ENCODE results near the gene ASB1. TPM values are rescaled to one million over a fixed set of nuclear protein-coding genes. Genes with fewer than 3 reads are reported as not detected.

ASB1 gene
- polyA plus RNA-seq, 1 donor (not counting 4 experiments of a cell fraction or from before 2014, with no cell fraction given), result 13.0 TPM

DNA sequence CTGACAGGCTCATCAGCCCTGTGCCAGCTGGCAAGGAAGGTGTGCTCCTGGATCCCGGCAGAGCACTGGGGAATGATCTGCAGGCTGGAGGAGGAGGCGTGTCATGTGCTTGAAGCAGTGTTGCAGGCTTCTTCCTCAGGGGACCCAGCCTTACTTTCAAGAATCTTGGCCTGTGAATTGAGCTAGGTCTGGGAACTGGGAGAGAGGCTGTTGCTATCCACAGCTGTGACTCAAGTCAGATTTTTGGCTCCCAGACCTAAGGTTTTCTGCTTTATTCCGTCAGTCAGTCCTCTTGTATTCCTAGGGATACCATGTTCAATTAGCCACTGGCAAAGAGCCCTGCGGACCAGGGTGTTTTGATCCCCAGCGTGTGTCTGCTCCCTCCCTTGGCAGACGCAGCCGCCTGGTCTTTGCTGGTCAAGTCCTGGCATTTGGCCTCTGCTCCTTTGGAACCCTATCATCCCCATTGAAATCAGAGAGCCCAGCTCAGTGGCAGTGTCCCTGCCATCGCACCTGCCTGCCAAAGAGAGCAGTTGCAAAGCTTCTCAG is 32.4 kb downstream of the ASB1 start:
- peaks cover 17% of the 10 kb centered on the region for H3K27me3 ChIP-seq (ENCODE audit: control insufficient read depth, extremely low read depth, insufficient read depth, low read length)
- no peak overlapping the region for H2AFZ ChIP-seq (ENCODE audit: control insufficient read depth, low read length)
- FAIRE-seq (no peak), DNase-seq (ENCODE audit: low read depth, low spot score) (no peak)
- no peaks in the 10 kb centered on the region for H3K9me1 ChIP-seq (ENCODE audit: control insufficient read depth, extremely low read depth, insufficient read depth, low read length)
- no peaks in the 10 kb centered on the region for H4K20me1 ChIP-seq (ENCODE audit: control insufficient read depth, extremely low read depth, insufficient read depth, low read length)
- H3K4me1 ChIP-seq (ENCODE audit: control insufficient read depth, extremely low read depth, insufficient read depth, low read length), result no peaks in the 10 kb centered on the region
- no peaks in the 10 kb centered on the region for H3K79me2 ChIP-seq (ENCODE audit: control insufficient read depth, insufficient read depth, low read length)
- TF ChIP-seq EZH2 (IDR thresholded peaks at IDR 0.05; ENCODE audit: low read length), result no peak
- TF ChIP-seq, protein P1, sequence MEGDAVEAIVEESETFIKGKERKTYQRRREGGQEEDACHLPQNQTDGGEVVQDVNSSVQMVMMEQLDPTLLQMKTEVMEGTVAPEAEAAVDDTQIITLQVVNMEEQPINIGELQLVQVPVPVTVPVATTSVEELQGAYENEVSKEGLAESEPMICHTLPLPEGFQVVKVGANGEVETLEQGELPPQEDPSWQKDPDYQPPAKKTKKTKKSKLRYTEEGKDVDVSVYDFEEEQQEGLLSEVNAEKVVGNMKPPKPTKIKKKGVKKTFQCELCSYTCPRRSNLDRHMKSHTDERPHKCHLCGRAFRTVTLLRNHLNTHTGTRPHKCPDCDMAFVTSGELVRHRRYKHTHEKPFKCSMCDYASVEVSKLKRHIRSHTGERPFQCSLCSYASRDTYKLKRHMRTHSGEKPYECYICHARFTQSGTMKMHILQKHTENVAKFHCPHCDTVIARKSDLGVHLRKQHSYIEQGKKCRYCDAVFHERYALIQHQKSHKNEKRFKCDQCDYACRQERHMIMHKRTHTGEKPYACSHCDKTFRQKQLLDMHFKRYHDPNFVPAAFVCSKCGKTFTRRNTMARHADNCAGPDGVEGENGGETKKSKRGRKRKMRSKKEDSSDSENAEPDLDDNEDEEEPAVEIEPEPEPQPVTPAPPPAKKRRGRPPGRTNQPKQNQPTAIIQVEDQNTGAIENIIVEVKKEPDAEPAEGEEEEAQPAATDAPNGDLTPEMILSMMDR (optimal IDR thresholded peaks at IDR 0.05 in 1 of 3, IDR thresholded peaks at IDR 0.05 in 1 of 3, conservative IDR thresholded peaks at IDR 0.05 in 1 of 3; ENCODE audit: extremely low read depth in 1 of 3, insufficient read depth in 2 of 3, low read length in 3 of 3), result no peak
- H3K9me3 ChIP-seq (ENCODE audit: control insufficient read depth, low read depth, low read length), result no peaks in the 10 kb centered on the region
- H3K27ac ChIP-seq (ENCODE audit: control insufficient read depth, insufficient read depth, low read length), result no peak overlapping the region
- H3K4me3 ChIP-seq (ENCODE audit: control insufficient read depth in 2 of 3, extremely low read depth in 1 of 3, insufficient read depth in 2 of 3, low read depth in 1 of 3, low read length in 3 of 3), result no peak overlapping the region
- no peak overlapping the region for H3K9ac ChIP-seq (ENCODE audit: control insufficient read depth, extremely low read depth, insufficient read depth, low read length)
- H3K36me3 ChIP-seq (ENCODE audit: control insufficient read depth in 2 of 2, extremely low read depth in 1 of 2, insufficient read depth in 2 of 2, low read length in 2 of 2), result no peaks in the 10 kb centered on the region
- no peak overlapping the region for H3K4me2 ChIP-seq (ENCODE audit: control insufficient read depth, extremely low read depth, insufficient read depth, low read depth, low read length)
- dilution Hi-C loops (cut with MboI; ENCODE audit: extremely low pct_ligation_motif_present, low sequenced_read_pairs), result no loop called here

DNA sequence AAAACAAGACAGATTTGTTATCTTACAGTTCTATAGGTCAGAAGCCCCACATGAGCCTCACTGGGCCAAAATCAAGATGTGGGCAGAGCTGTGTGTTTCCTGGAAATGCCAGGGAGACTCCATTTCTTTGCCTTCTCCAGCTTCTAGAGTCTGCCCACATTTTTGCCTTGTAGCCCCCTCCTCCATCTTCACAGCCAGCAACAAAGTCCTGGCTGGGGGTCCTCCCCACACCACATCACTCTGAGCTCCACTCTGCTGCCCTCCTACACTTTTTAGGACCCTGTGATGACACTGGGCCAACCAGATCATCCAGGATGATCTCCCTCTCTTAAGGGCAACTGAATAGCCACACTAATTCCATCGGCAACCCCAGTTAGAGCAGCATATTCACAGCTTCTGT is 34.3 kb downstream of the ASB1 start:
- Histone ChIP-seq H2AFZ (ENCODE audit: control insufficient read depth, low read length) (no peak overlapping the region), H3K79me2 (ENCODE audit: control insufficient read depth, insufficient read depth, low read length) (no peaks in the 10 kb centered on the region), H3K9ac (ENCODE audit: control insufficient read depth, extremely low read depth, insufficient read depth, low read length) (no peak overlapping the region), H3K27ac (ENCODE audit: control insufficient read depth, insufficient read depth, low read length) (no peak overlapping the region), H3K4me3 (ENCODE audit: control insufficient read depth in 2 of 3, extremely low read depth in 1 of 3, insufficient read depth in 2 of 3, low read depth in 1 of 3, low read length in 3 of 3) (no peak overlapping the region), H4K20me1 (ENCODE audit: control insufficient read depth, extremely low read depth, insufficient read depth, low read length) (no peaks in the 10 kb centered on the region), H3K9me3 (ENCODE audit: control insufficient read depth, low read depth, low read length) (no peaks in the 10 kb centered on the region), H3K27me3 (ENCODE audit: control insufficient read depth, extremely low read depth, insufficient read depth, low read length) (peaks cover 17% of the 10 kb centered on the region), H3K36me3 (ENCODE audit: control insufficient read depth in 2 of 2, extremely low read depth in 1 of 2, insufficient read depth in 2 of 2, low read length in 2 of 2) (peaks cover 0 to 1% of the 10 kb centered on the region in 2 experiments), H3K9me1 (ENCODE audit: control insufficient read depth, extremely low read depth, insufficient read depth, low read length) (no peaks in the 10 kb centered on the region), H3K4me1 (ENCODE audit: control insufficient read depth, extremely low read depth, insufficient read depth, low read length) (no peaks in the 10 kb centered on the region), H3K4me2 (ENCODE audit: control insufficient read depth, extremely low read depth, insufficient read depth, low read depth, low read length) (no peak overlapping the region)
- DNase-seq (ENCODE audit: low read depth, low spot score) (no peak), FAIRE-seq (no peak)
- no peak for TF ChIP-seq EZH2 (IDR thresholded peaks at IDR 0.05; ENCODE audit: low read length)
- TF ChIP-seq, protein P1 (optimal IDR thresholded peaks at IDR 0.05 in 1 of 3, IDR thresholded peaks at IDR 0.05 in 1 of 3, conservative IDR thresholded peaks at IDR 0.05 in 1 of 3; ENCODE audit: extremely low read depth in 1 of 3, insufficient read depth in 2 of 3, low read length in 3 of 3), result no peak
- dilution Hi-C loops (cut with MboI; ENCODE audit: extremely low pct_ligation_motif_present, low sequenced_read_pairs), result no loop called here

Data from keratinocyte (primary cell).